SK-N-MC (cell line): Measurements from ENCODE around the gene TPPP.

Experiments
- EZH2 ChIP-seq: fragments of 200-600 bp; sonication (generic); IDR thresholded peaks from one replicate; pipeline ENCODE4 v1.6.1; 2017; ENCODE audit warnings: antibody characterized with exemption
- POLR2AphosphoS5 ChIP-seq: IDR thresholded peaks from 2 replicates; pipeline ENCODE4 v1.6.1; 2012; ENCODE audit warnings: mild to moderate bottlenecking, low read depth, low read length, borderline replicate concordance

DNA sequence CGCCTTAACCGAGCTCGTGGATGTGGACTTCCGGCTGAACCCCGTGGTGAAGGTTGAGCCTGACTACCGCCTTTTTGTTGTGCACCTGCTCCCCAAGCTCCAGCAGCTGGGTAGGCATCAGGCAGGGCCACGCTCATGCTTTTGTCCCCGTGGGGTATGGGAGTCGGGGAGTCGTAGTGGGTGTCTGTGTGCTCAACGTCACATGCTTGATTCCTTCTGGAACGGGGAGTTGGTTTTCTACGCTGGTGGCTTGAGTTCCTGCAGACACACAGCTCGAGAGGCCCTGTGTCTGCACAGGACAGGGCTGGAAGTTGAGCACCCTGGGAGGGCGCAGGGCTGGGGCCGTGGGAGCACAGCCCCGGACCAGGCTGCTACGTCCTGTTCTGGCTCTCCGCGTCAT, 73.0 kb downstream of the TPPP start:
- TF ChIP-seq EZH2, result no peak
- no peak for TF ChIP-seq POLR2AphosphoS5
